Stimulated activated CD8-positive, alpha-beta memory T cell treated with anti-CD3 and anti-CD28 coated beads, Interleukin-15, amount 100 ng/mL, for 24 hours (primary cell): ENCODE data around the gene TAF4B.
A peak's percentile ranks its signal among the peaks of the same experiment; 100 is the strongest.
"Not testable (repeated sequence)": the region's sequence is repeated elsewhere in the genome, so short reads cannot be mapped to it uniquely, and the experiment has no call there.

Experiments used
- DNase-seq: peaks from one replicate; pipeline ENCODE4 v3.0.0-alpha.2; 2020; ENCODE audit warnings: low read depth

The TAF4B gene

GRCh38 chr18:26226229-26227050, at the start of gene TAF4B:
TAF4B (plus strand) TSS chr18:26226445; CDS start chr18:26226934, 489 bp downstream.
- peak; percentile 89 for DNase-seq

- no peak for DNase-seq
These were observed 44.9 kb upstream of the TAF4B start for GRCh38 chr18:26181343-26181826.

- DNase-seq: no peak
These were observed 42.7 kb upstream of the TAF4B start for GRCh38 chr18:26183395-26184112.

GRCh38 chr18:26185267-26185666, 41.0 kb upstream of the TAF4B start:
- no peak for DNase-seq

- no peak for DNase-seq
These were observed 35.7 kb upstream of the TAF4B start for GRCh38 chr18:26190506-26190905.

GRCh38 chr18:26192233-26192632, 34.0 kb upstream of the TAF4B start:
- no peak for DNase-seq

- no peak for DNase-seq
These were observed 29.6 kb upstream of the TAF4B start for GRCh38 chr18:26196605-26197004.

- not testable (repeated sequence) for DNase-seq
These were observed 24.2 kb upstream of the TAF4B start for GRCh38 chr18:26202001-26202400.

- no peak for DNase-seq
These were observed 20.9 kb upstream of the TAF4B start for GRCh38 chr18:26205318-26205717.

GRCh38 chr18:26206488-26206887, 19.8 kb upstream of the TAF4B start:
- no peak for DNase-seq

GRCh38 chr18:26207937-26208336, 18.3 kb upstream of the TAF4B start:
- no peak for DNase-seq

GRCh38 chr18:26208977-26209376, 17.3 kb upstream of the TAF4B start:
- no peak for DNase-seq

- no peak for DNase-seq
These were observed 16.1 kb upstream of the TAF4B start for GRCh38 chr18:26210147-26210546.

- DNase-seq: no peak
These were observed 10.8 kb upstream of the TAF4B start for GRCh38 chr18:26215247-26215970.

GRCh38 chr18:26225022-26225693, 1.1 kb upstream of the TAF4B start:
- no peak for DNase-seq

- DNase-seq: no peak
These were observed 373 bp upstream of the TAF4B start for GRCh38 chr18:26225915-26226228.

GRCh38 chr18:26227051-26227670, 916 bp downstream of the TAF4B start:
- no peak for DNase-seq

- DNase-seq: no peak
These were observed 2.5 kb downstream of the TAF4B start for GRCh38 chr18:26228562-26229260.

GRCh38 chr18:26230497-26230896, 4.3 kb downstream of the TAF4B start:
- DNase-seq: no peak

- DNase-seq: no peak
These were observed 7.0 kb downstream of the TAF4B start for GRCh38 chr18:26233208-26233607.

- not testable (repeated sequence) for DNase-seq
These were observed 11.1 kb downstream of the TAF4B start for GRCh38 chr18:26237363-26237762.
